Type B pancreatic cell (in vitro differentiated cells): ENCODE data around the gene YTHDF1. TPM values are rescaled to one million over a fixed set of nuclear protein-coding genes. Genes with fewer than 3 reads are reported as not detected.
A peak's percentile ranks its signal among the peaks of the same experiment; 100 is the strongest.
"Not testable (repeated sequence)": the region's sequence is repeated elsewhere in the genome, so short reads cannot be mapped to it uniquely, and the experiment has no call there.

ENCODE experiments used
- DNase-seq: peaks from one replicate; pipeline ENCODE4 v3.0.0; 2021; ENCODE audit warnings: mixed read lengths; ENCODE audit not compliant: unreplicated experiment; ENCODE audit errors: extremely low spot score
- H3K27ac Mint-ChIP-seq: 2 replicates; pipeline ENCODE4 v1.8.0; 2021; ENCODE audit warnings: mild to moderate bottlenecking, mixed read lengths
- H3K27me3 Mint-ChIP-seq: 2 replicates; pipeline ENCODE4 v1.8.0; 2021; ENCODE audit warnings: mixed read lengths
- H3K36me3 Mint-ChIP-seq: 2 replicates; pipeline ENCODE4 v1.8.0; 2021; ENCODE audit warnings: mixed read lengths
- H3K4me1 Mint-ChIP-seq: one replicate; pipeline ENCODE4 v1.8.0; 2021; ENCODE audit warnings: mixed read lengths; ENCODE audit not compliant: unreplicated experiment
- H3K4me3 Mint-ChIP-seq: 2 replicates; pipeline ENCODE4 v1.8.0; 2021; ENCODE audit warnings: mild to moderate bottlenecking, mixed read lengths
- H3K9me3 Mint-ChIP-seq: 2 replicates; pipeline ENCODE4 v1.8.0; 2021; ENCODE audit warnings: mixed read lengths
- total RNA-seq: library from RNA; stranded (reverse); gene quantifications from 2 replicates; pipeline ENCODE4 v1.2.1, GENCODE V29; 2021; ENCODE audit warnings: low replicate concordance
- TF ChIP-seq, protein P1 (sequence below): fragments of 200-600 bp; sonication (generic); conservative IDR thresholded peaks from 2 replicates; pipeline ENCODE4 v1.5.0; 2021; ENCODE audit warnings: antibody characterized with exemption, mild to moderate bottlenecking

The YTHDF1 gene
- total RNA-seq, 1 donor from 2014 or later: 50.4 TPM

DNA sequence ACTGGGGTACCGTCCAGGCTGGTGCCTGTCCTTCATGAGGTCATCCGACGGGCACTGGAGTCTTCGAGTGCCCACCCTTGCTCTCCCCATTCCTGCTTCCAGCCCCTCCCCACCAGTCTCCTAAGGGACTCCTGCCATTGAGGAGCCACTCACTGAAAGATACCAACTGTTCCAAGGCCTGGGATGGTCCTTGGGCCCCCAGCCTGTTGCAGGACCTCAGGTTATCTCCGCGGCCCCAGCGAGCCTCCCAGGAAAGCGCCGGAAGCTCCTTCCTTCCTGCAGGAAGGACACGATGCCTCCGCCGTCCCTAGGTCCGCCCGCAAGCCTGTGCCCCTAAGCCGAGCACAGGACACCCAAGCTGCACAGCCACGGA is 37.1 kb upstream of the YTHDF1 start:
- no peak for DNase-seq
- peak overlapping the region; percentile 80 for H3K4me3 Mint-ChIP-seq
- H3K4me1 Mint-ChIP-seq: peaks cover 26% of the 10 kb centered on the region
- peaks cover 39% of the 10 kb centered on the region for H3K27me3 Mint-ChIP-seq
- no peaks in the 10 kb centered on the region for H3K36me3 Mint-ChIP-seq
- TF ChIP-seq, protein P1, sequence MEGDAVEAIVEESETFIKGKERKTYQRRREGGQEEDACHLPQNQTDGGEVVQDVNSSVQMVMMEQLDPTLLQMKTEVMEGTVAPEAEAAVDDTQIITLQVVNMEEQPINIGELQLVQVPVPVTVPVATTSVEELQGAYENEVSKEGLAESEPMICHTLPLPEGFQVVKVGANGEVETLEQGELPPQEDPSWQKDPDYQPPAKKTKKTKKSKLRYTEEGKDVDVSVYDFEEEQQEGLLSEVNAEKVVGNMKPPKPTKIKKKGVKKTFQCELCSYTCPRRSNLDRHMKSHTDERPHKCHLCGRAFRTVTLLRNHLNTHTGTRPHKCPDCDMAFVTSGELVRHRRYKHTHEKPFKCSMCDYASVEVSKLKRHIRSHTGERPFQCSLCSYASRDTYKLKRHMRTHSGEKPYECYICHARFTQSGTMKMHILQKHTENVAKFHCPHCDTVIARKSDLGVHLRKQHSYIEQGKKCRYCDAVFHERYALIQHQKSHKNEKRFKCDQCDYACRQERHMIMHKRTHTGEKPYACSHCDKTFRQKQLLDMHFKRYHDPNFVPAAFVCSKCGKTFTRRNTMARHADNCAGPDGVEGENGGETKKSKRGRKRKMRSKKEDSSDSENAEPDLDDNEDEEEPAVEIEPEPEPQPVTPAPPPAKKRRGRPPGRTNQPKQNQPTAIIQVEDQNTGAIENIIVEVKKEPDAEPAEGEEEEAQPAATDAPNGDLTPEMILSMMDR: no peak
- peak overlapping the region; percentile 61 for H3K27ac Mint-ChIP-seq
- no peaks in the 10 kb centered on the region for H3K9me3 Mint-ChIP-seq

DNA sequence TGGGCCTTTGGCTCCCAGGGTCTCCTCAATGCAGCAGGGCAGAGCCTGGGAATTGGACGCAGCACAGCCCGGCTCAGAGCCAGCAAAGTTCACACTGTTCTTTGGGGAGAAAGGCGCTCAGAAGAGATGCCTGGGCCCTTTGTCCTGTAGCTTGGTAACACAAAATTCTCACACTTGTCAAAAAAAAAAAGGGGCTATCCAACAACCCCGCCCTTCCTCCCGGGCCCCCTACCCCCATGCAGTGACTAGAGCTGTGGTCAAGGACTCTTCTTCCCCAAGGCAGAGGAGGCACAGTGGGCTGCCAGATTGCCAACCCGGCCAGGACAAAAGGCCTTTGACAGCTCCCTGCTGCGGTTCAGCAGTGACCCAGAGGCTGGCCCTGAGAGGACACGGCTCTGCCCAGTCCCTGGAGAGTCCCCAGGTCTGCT is 36.4 kb upstream of the YTHDF1 start:
- TF ChIP-seq, protein P1: no peak
- peaks cover 39% of the 10 kb centered on the region for H3K27me3 Mint-ChIP-seq
- H3K27ac Mint-ChIP-seq: no peak overlapping the region
- peaks cover 26% of the 10 kb centered on the region for H3K4me1 Mint-ChIP-seq
- H3K36me3 Mint-ChIP-seq: no peaks in the 10 kb centered on the region
- H3K4me3 Mint-ChIP-seq: no peak overlapping the region
- no peak for DNase-seq
- H3K9me3 Mint-ChIP-seq: no peaks in the 10 kb centered on the region

DNA sequence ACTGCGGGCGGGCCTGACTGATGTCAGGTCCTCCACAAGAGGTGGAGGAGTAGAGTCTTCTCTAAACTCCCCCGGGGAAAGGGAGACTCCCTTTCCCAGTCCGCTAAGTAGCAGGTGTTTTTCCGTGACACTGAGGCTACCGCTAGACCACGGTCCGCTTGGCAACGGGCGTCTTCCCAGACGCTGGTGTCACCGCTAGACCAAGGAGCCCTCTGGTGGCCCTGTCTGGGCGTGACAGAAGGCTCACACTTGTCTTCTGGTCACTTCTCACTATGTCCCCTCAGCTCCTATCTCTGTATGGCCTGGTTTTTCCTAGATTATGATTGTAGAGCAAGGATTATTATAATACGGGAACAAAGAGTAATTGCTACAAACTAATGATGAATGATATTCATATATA is 35.4 kb upstream of the YTHDF1 start:
- peaks cover 35% of the 10 kb centered on the region for H3K27me3 Mint-ChIP-seq
- not testable (repeated sequence) for DNase-seq, H3K27ac Mint-ChIP-seq, H3K9me3 Mint-ChIP-seq, H3K36me3 Mint-ChIP-seq
- H3K4me3 Mint-ChIP-seq: peak overlapping the region; percentile 54
- TF ChIP-seq, protein P1: peak; percentile 56
- H3K4me1 Mint-ChIP-seq: peaks cover 18% of the 10 kb centered on the region

DNA sequence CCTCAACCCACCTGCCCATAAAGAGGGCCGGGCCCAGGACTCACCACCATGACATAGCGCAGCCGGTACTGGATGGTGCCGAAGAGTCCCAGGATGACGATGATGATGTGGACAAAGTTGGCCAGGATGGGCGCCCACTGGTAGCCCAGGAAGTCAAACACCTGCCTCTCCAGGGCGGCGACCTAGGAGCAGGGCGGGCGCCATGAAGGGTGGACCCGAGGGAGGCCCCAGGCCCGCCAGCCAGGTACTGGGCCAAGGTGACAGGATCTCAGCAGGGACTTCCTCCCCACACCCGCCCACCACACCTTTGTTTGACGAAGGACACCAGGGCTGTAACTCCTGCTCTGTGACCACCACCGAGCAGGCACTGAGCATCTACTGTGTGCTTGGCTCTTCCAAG is 34.0 kb upstream of the YTHDF1 start:
- DNase-seq: no peak
- H3K36me3 Mint-ChIP-seq: no peaks in the 10 kb centered on the region
- no peaks in the 10 kb centered on the region for H3K9me3 Mint-ChIP-seq
- H3K27me3 Mint-ChIP-seq: peaks cover 23% of the 10 kb centered on the region
- no peak overlapping the region for H3K27ac Mint-ChIP-seq
- TF ChIP-seq, protein P1: no peak
- H3K4me1 Mint-ChIP-seq: peaks cover 7% of the 10 kb centered on the region
- no peak overlapping the region for H3K4me3 Mint-ChIP-seq

DNA sequence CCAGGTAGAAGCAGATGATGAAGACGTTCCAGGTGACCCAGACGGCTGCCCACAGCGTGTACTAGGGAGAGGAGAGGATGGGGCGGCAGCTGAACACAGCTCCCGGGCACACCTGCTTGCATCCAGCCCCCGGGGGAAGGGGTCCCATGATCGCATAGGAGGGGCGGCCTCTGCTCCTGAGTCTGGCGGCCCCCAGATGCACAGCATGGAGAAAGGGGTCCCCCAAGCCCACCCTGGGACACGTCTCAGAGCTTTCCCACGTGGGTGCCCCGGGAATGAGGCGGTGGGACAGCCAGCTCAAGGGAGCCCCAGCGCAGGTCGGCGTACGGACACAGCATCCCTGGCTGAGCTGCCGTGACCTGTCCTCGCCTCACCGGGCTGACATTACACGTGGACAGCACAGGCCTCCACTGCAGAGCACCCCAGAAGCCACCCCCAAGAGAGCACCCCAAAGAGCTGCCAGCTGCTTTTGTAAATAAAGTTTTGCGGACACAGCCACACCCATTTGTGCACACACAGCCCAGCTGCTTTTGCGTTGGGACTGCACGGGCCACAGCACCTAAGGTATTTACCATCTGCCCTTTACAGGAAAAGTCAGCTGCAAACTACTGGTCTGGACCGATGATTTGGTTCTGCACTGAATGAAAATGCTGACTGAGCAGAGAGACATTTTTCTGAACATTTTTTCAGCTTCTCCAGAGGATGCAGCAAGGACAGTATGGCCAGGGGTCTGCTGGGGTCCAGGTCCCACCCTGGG is 33.1 kb upstream of the YTHDF1 start:
- peaks cover 20% of the 10 kb centered on the region for H3K27me3 Mint-ChIP-seq
- no peak for DNase-seq
- TF ChIP-seq, protein P1: no peak
- H3K27ac Mint-ChIP-seq: peak overlapping the region; percentile 68
- H3K36me3 Mint-ChIP-seq: no peaks in the 10 kb centered on the region
- H3K4me3 Mint-ChIP-seq: no peak overlapping the region
- H3K4me1 Mint-ChIP-seq: peaks cover 7% of the 10 kb centered on the region
- H3K9me3 Mint-ChIP-seq: no peaks in the 10 kb centered on the region
